K562 (cell line): Measurements from ENCODE around the gene CNDP1. TPM values are rescaled to one million over a fixed set of nuclear protein-coding genes. Genes with fewer than 3 reads are reported as not detected.

Source experiments
- ATAC-seq: fragments of 200-7000 bp; cut with Tn5 transposase; 3 replicates; pipeline ENCODE4 v1.9.1; 2020; ENCODE audit warnings: moderate library complexity
- BruUV-seq: library from RNA; stranded (reverse); fragments of 400-500 nt; replicated peaks from 2 replicates; lab custom pipeline; 2021; lab: Mats Ljungman, UMichigan
- CTCF ChIA-PET: fragments of 300-600 bp; formaldehyde crosslinking; extraction: SDS; loops from one replicate; lab custom pipeline; 2021; ENCODE audit warnings: low intra/inter-chr PET ratio; lab: Yijun Ruan, JAX
- POLR2A ChIA-PET: fragments of 300-600, 350-650 bp; sonication (Branson Sonifier 250); formaldehyde crosslinking; extraction: SDS; loops from one replicate; lab custom pipeline; 2021; ENCODE audit warnings: antibody characterized with exemption, inconsistent platforms; lab: Yijun Ruan, JAX
- DNase-seq, 4 experiments: peaks; one replicate each; pipeline versions ENCODE4 v3.0.0 to v3.0.0-alpha.2; 2011 to 2018; ENCODE audit warnings: low spot score in 3 of 4, mixed read lengths in 3 of 4; ENCODE audit errors: extremely low read depth in 1 of 4
- FAIRE-seq: peaks from 2 replicates; lab custom pipeline; 2011; peaks lifted over from hg19 to GRCh38; lab: Jason Lieb, UNC
- H2AFZ ChIP-seq: 2 replicates; pipeline ENCODE4 v1.6.0; 2011; ENCODE audit warnings: low read depth, low read length, control low read depth, inconsistent platforms
- H3K27ac ChIP-seq: fragments of 200-600 bp; 3 replicates; pipeline ENCODE4 v1.8.0; 2011; ENCODE audit warnings: low read depth, mild to moderate bottlenecking, control low read depth, inconsistent platforms, low read length, moderate library complexity, mixed read lengths; ENCODE audit errors: extremely low read depth
- H3K27me3 ChIP-seq, 2 experiments: fragments of 300-600 bp in 1 of 2; 2 replicates in 1 of 2; 3 replicates in 1 of 2; pipeline versions ENCODE4 v1.6.0 to v1.8.0; 2011; ENCODE audit warnings: inconsistent platforms in 2 of 2, low read length in 2 of 2, mild to moderate bottlenecking in 1 of 2, mixed read lengths in 1 of 2, moderate library complexity in 1 of 2; ENCODE audit not compliant: control insufficient read depth in 2 of 2, insufficient read depth in 2 of 2
- H3K36me3 ChIP-seq: fragments of 300-600 bp; 3 replicates; pipeline ENCODE4 v1.8.0; 2011; ENCODE audit warnings: mild to moderate bottlenecking, low read length, inconsistent platforms; ENCODE audit not compliant: control insufficient read depth, insufficient read depth
- H3K4me1 ChIP-seq, 2 experiments: fragments of 200-600 bp in 1 of 2; replicated peaks in 1 of 2; 2 replicates in 1 of 2; 3 replicates in 1 of 2; pipeline versions ENCODE4 v1.5.1 to v1.8.0; 2011; ENCODE audit warnings: inconsistent platforms in 2 of 2, low read length in 2 of 2, mild to moderate bottlenecking in 1 of 2, mixed read lengths in 1 of 2, moderate library complexity in 1 of 2; ENCODE audit not compliant: control insufficient read depth in 2 of 2, insufficient read depth in 2 of 2
- H3K4me2 ChIP-seq: 2 replicates; pipeline ENCODE4 v1.6.1; 2011; ENCODE audit warnings: low read length, control low read depth, inconsistent platforms, mixed read lengths; ENCODE audit not compliant: insufficient read depth
- H3K4me3 ChIP-seq: fragments of 200-600 bp; sonication (generic), shearing (Covaris generic); 2 replicates; pipeline ENCODE4 v1.5.1; 2016; ENCODE audit warnings: control low read depth, inconsistent platforms
- H3K79me2 ChIP-seq: fragments of 200-600 bp; 3 replicates; pipeline ENCODE4 v1.8.0; 2011; ENCODE audit warnings: low read length, inconsistent platforms; ENCODE audit not compliant: control insufficient read depth, insufficient read depth
- H3K9ac ChIP-seq, 2 experiments: 2 replicates each; pipeline versions ENCODE4 v1.6.0 to v1.6.1; 2011; ENCODE audit warnings: low read depth in 2 of 2, low read length in 2 of 2, control low read depth in 1 of 2, inconsistent platforms in 1 of 2, mild to moderate bottlenecking in 1 of 2, mixed read lengths in 1 of 2; ENCODE audit not compliant: insufficient read depth in 1 of 2
- H3K9me1 ChIP-seq: one replicate; pipeline ENCODE4 v1.6.0; 2011; ENCODE audit warnings: inconsistent platforms, mild to moderate bottlenecking, low read length, moderate library complexity; ENCODE audit not compliant: control insufficient read depth, insufficient read depth
- H3K9me3 ChIP-seq: replicated peaks from 2 replicates; pipeline ENCODE4 v1.5.1; 2011; ENCODE audit warnings: low read depth, low read length, inconsistent platforms; ENCODE audit not compliant: control insufficient read depth, insufficient read depth
- H4K20me1 ChIP-seq: replicated peaks from 2 replicates; pipeline ENCODE4 v1.6.1; 2011; ENCODE audit warnings: low read length, inconsistent platforms, mixed read lengths; ENCODE audit not compliant: control insufficient read depth, insufficient read depth
- ARID3B ChIP-seq: fragments of 250-450 bp; sonication (Bioruptor Pico); IDR thresholded peaks from 2 replicates; pipeline ENCODE4 v1.4.0; 2020; ENCODE audit warnings: borderline replicate concordance
- CCNT2 ChIP-seq: IDR thresholded peaks from 2 replicates; pipeline ENCODE4 v1.6.1; 2011; ENCODE audit warnings: borderline replicate concordance, low read depth, mild to moderate bottlenecking, moderate library complexity, mixed read lengths, low read length; ENCODE audit not compliant: insufficient read length; ENCODE audit errors: extremely low read depth
- ELF1 ChIP-seq: fragments of 200-800 bp; sonication (Bioruptor generic); IDR thresholded peaks from 2 replicates; pipeline ENCODE4 v1.6.1; 2016; ENCODE audit warnings: missing genetic modification characterization, missing compliant biosample characterization
- FOSL1 ChIP-seq: fragments of 200-800 bp; sonication (Bioruptor generic); conservative IDR thresholded peaks from 2 replicates; pipeline ENCODE4 v1.6.1; 2016; ENCODE audit warnings: missing genetic modification characterization, missing compliant biosample characterization
- MBD2 ChIP-seq: sonication (generic); IDR thresholded peaks from 2 replicates; pipeline ENCODE4 v1.6.1; 2016; ENCODE audit warnings: low read depth, borderline replicate concordance
- MEF2A ChIP-seq: IDR thresholded peaks from 2 replicates; pipeline ENCODE4 v1.6.1; 2011; ENCODE audit warnings: low read depth, mild to moderate bottlenecking, low read length, moderate library complexity; ENCODE audit not compliant: control insufficient read depth
- NFIC ChIP-seq: fragments of 450-650 bp; IDR thresholded peaks from 2 replicates; pipeline ENCODE4 v1.6.1; 2017; ENCODE audit warnings: mild to moderate bottlenecking, inconsistent platforms
- NFIX ChIP-seq: fragments of 250-450 bp; sonication (Bioruptor Pico); IDR thresholded peaks from 2 replicates; pipeline ENCODE4 v1.4.0; 2020; ENCODE audit warnings: low read depth, mild to moderate bottlenecking, moderate library complexity
- PYGO2 ChIP-seq: fragments of 450-650 bp; IDR thresholded peaks from 2 replicates; pipeline ENCODE4 v1.6.1; 2016; ENCODE audit warnings: mild to moderate bottlenecking, missing genetic modification characterization, moderate library complexity, missing compliant biosample characterization
- SIN3B ChIP-seq: fragments of 450-650 bp; IDR thresholded peaks from 2 replicates; pipeline ENCODE4 v1.6.1; 2017; ENCODE audit warnings: low read depth, mild to moderate bottlenecking, moderate library complexity
- TCFL5 ChIP-seq: fragments of 250-450 bp; sonication (Bioruptor Pico); conservative IDR thresholded peaks from 2 replicates; pipeline ENCODE4 v1.6.1; 2021; ENCODE audit warnings: mild to moderate bottlenecking, moderate library complexity, matching md5 sums
- TGIF2 ChIP-seq: sonication (generic); formaldehyde crosslinking; IDR thresholded peaks from 2 replicates; pipeline ENCODE4 v1.8.1; 2022; ENCODE audit warnings: mild to moderate bottlenecking, missing genetic modification reagents, moderate library complexity
- ZFP30 ChIP-seq: fragments of 250-450 bp; sonication (Bioruptor Pico); IDR thresholded peaks from 2 replicates; pipeline ENCODE4 v1.8.0; 2022; ENCODE audit warnings: moderate library complexity, mild to moderate bottlenecking, inconsistent platforms, borderline replicate concordance
- ZNF224 ChIP-seq: sonication (generic); formaldehyde crosslinking; IDR thresholded peaks from 2 replicates; pipeline ENCODE4 v1.8.0; 2022; ENCODE audit warnings: mild to moderate bottlenecking, missing genetic modification reagents
- ZSCAN29 ChIP-seq: fragments of 450-650 bp; IDR thresholded peaks from 2 replicates; pipeline ENCODE4 v1.6.1; 2017
- WGBS: fragments of 100-300 bp; shearing (Covaris generic); methylation state at CpG from one replicate; pipeline ENCODE4 v1.1.6; 2016; ENCODE audit warnings: low coverage, mixed read lengths; ENCODE audit not compliant: insufficient coverage; ENCODE audit errors: missing lambda C conversion rate; 5-methylcytosine and 5-hydroxymethylcytosine counted together
- in situ Hi-C: fragments of 300-500 bp; cut with MboI; formaldehyde crosslinking; loops from 4 replicates; pipeline ENCODE4 v1.15.0; 2018; ENCODE audit warnings: inconsistent platforms, mixed read lengths
- intact Hi-C: fragments of 100-400 bp; cut with micrococcal nuclease; formaldehyde crosslinking; loops from 2 replicates; pipeline ENCODE4 v1.14.2; 2022
- polyA plus RNA-seq, 8 experiments: library from polyadenylated mRNA; depleted of rRNA in 4 of 8; stranded (reverse) in 5 of 8; unstranded in 3 of 8; fragments of >200 nt; fragmentation: Nextera tagmentation in 2 of 8; fragmentation: Illumina TruSeq in 1 of 8; extraction: Ambion mirVana in 2 of 8; extraction: Trizol in 1 of 8; gene quantifications; 2 replicates each; pipeline versions ENCODE4 v1.2.1 to v1.2.3, GENCODE V29; 2011 to 2014; ENCODE audit warnings: inconsistent platforms in 1 of 8, missing spikeins in 1 of 8
- total RNA-seq, 7 experiments: library from RNA; depleted of rRNA in 6 of 7; stranded (reverse); fragments of >200 nt in 6 of 7; fragmentation: Illumina TruSeq in 2 of 7; extraction: Trizol in 2 of 7; gene quantifications; 2 replicates each; pipeline versions ENCODE4 v1.2.1 to v1.2.3, GENCODE V29; 2011 to 2021; ENCODE audit warnings: low replicate concordance in 1 of 7

CNDP1 gene
- total and polyA plus RNA-seq, 9 of the 15 experiments (the other 6 are each of a cell fraction or from before 2014, with no cell fraction given) = not detected

- no peaks in the 10 kb centered on the region for H3K79me2 ChIP-seq
- H3K27ac ChIP-seq = no peak overlapping the region
- no peak overlapping the region for H2AFZ ChIP-seq
- ChIA-PET POLR2A (no interaction called here), CTCF (no interaction called here)
- no peaks in the 10 kb centered on the region for H3K9me3 ChIP-seq
- H3K4me2 ChIP-seq = no peak overlapping the region
- no peak for ATAC-seq
- H3K27me3 ChIP-seq = no peaks in the 10 kb centered on the region
- H4K20me1 ChIP-seq = 0 out of 2 replicates have a peak, but pooled peaks cover 4% of the 10 kb centered on the region
- BruUV-seq = no TSS peak
- no peak overlapping the region; a peak in 1 of 4 replicates for H3K9ac ChIP-seq
- no peak for FAIRE-seq
- no peak for TF ChIP-seq MEF2A
- peak; percentile 35; the same call in 1 of the 2 replicates for TF ChIP-seq NFIX (CRISPR knock-in tag)
- TF ChIP-seq NFIC = peak; percentile 84
- no peak overlapping the region for H3K4me3 ChIP-seq
- 93% methylated on average over 14 of the region's 29 CpGs for WGBS
- DNase-seq = no peak
- H3K36me3 ChIP-seq = peaks cover 86% of the 10 kb centered on the region; the same call in 2 of the 3 replicates
- intact Hi-C loops (no loop called here), in situ Hi-C loops (no loop called here)
- no peaks in the 10 kb centered on the region for H3K9me1 ChIP-seq
- peaks cover 8 to 16% of the 10 kb centered on the region in 2 experiments; a peak in 4 of 5 replicates for H3K4me1 ChIP-seq
These were observed 24.2 kb upstream of the CNDP1 start for GRCh38 chr18:74509856-74510769.

GRCh38 chr18:74510770-74511095, 23.6 kb upstream of the CNDP1 start:
- no peaks in the 10 kb centered on the region for H3K9me1 ChIP-seq
- 91% methylated on average over 7 of the region's 12 CpGs for WGBS
- H3K4me3 ChIP-seq = no peak overlapping the region
- 0 out of 2 replicates have a peak, but pooled peaks cover 4% of the 10 kb centered on the region for H4K20me1 ChIP-seq
- in situ Hi-C loops = no loop called here
- FAIRE-seq (no peak), DNase-seq (no peak), ATAC-seq (no peak)
- ChIA-PET POLR2A (no interaction called here), CTCF (no interaction called here)
- no peaks in the 10 kb centered on the region for H3K79me2 ChIP-seq
- H3K9ac ChIP-seq = no peak overlapping the region
- H2AFZ ChIP-seq = no peak overlapping the region
- peaks cover 86% of the 10 kb centered on the region; the same call in 2 of the 3 replicates for H3K36me3 ChIP-seq
- no TSS peak for BruUV-seq
- H3K27me3 ChIP-seq = no peaks in the 10 kb centered on the region
- H3K4me1 ChIP-seq = peaks cover 8 to 16% of the 10 kb centered on the region in 2 experiments; a peak in 4 of 5 replicates
- intact Hi-C loops = no loop called here
- no peaks in the 10 kb centered on the region for H3K9me3 ChIP-seq
- no peak overlapping the region for H3K27ac ChIP-seq
- H3K4me2 ChIP-seq = no peak overlapping the region
- TF ChIP-seq ZNF224 (CRISPR knock-in tag) = no peak
- no peak for TF ChIP-seq TCFL5 (CRISPR knock-in tag)
- TF ChIP-seq MBD2 = no peak
- no peak for TF ChIP-seq FOSL1 (tag)
- no peak for TF ChIP-seq SIN3B
- TF ChIP-seq PYGO2 = no peak
- TF ChIP-seq ZSCAN29 = no peak
- no peak for TF ChIP-seq ARID3B (CRISPR knock-in tag)
- no peak for TF ChIP-seq CCNT2
- TF ChIP-seq TGIF2 (CRISPR knock-in tag) = no peak
- TF ChIP-seq ELF1 (tag) = no peak
- no peak for TF ChIP-seq ZFP30 (CRISPR knock-in tag)
